Measurements from ENCODE around the gene GPR85. TPM values are rescaled to one million over a fixed set of nuclear protein-coding genes. Genes with fewer than 3 reads are reported as not detected.
"Not testable (repeated sequence)": the region's sequence is repeated elsewhere in the genome, so short reads cannot be mapped to it uniquely, and the experiment has no call there.

Gene GPR85
- total and polyA plus RNA-seq, 4 donors = 0.13 to 1.7 (median 0.42) TPM

DNA sequence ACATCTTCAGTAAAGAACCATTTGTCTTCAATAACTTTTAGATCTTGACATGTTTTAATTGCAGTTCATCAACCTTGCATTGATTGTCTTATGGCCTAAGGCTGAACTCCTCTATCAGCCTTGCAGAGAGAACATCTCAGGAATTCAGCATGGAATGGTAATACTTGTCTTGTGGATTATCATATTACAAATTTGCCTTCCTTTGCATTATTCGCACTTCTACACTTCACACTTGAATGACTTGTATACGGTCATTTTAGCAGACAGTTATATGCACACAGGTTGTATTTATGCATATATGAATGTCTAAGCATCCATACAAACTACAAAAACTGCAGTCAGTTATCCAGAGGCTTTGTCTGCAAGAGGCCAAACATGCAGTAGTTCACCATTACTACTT, 31.7 kb downstream of the GPR85 start:
- TF ChIP-seq TAF1 (conservative IDR thresholded peaks at IDR 0.05) (no peak), HNF4G (IDR thresholded peaks at IDR 0.05) (no peak), SP1 (IDR thresholded peaks at IDR 0.05) (no peak), RAD21 (IDR thresholded peaks at IDR 0.05) (no peak), RXRA (IDR thresholded peaks at IDR 0.05) (no peak), FOXA1 (IDR thresholded peaks at IDR 0.05) (no peak), YY1 (IDR thresholded peaks at IDR 0.05) (no peak), HNF4A (conservative IDR thresholded peaks at IDR 0.05) (no peak), FOXA2 (IDR thresholded peaks at IDR 0.05) (no peak), EGR1 (IDR thresholded peaks at IDR 0.05; ENCODE audit: low read depth in 2 of 2) (no peak)
- TF ChIP-seq, protein P1, sequence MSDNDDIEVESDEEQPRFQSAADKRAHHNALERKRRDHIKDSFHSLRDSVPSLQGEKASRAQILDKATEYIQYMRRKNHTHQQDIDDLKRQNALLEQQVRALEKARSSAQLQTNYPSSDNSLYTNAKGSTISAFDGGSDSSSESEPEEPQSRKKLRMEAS (IDR thresholded peaks at IDR 0.05) = no peak
- TF ChIP-seq, protein P2, sequence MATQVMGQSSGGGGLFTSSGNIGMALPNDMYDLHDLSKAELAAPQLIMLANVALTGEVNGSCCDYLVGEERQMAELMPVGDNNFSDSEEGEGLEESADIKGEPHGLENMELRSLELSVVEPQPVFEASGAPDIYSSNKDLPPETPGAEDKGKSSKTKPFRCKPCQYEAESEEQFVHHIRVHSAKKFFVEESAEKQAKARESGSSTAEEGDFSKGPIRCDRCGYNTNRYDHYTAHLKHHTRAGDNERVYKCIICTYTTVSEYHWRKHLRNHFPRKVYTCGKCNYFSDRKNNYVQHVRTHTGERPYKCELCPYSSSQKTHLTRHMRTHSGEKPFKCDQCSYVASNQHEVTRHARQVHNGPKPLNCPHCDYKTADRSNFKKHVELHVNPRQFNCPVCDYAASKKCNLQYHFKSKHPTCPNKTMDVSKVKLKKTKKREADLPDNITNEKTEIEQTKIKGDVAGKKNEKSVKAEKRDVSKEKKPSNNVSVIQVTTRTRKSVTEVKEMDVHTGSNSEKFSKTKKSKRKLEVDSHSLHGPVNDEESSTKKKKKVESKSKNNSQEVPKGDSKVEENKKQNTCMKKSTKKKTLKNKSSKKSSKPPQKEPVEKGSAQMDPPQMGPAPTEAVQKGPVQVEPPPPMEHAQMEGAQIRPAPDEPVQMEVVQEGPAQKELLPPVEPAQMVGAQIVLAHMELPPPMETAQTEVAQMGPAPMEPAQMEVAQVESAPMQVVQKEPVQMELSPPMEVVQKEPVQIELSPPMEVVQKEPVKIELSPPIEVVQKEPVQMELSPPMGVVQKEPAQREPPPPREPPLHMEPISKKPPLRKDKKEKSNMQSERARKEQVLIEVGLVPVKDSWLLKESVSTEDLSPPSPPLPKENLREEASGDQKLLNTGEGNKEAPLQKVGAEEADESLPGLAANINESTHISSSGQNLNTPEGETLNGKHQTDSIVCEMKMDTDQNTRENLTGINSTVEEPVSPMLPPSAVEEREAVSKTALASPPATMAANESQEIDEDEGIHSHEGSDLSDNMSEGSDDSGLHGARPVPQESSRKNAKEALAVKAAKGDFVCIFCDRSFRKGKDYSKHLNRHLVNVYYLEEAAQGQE (IDR thresholded peaks at IDR 0.05) = no peak
- TF ChIP-seq, protein P3, sequence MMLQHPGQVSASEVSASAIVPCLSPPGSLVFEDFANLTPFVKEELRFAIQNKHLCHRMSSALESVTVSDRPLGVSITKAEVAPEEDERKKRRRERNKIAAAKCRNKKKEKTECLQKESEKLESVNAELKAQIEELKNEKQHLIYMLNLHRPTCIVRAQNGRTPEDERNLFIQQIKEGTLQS (IDR thresholded peaks at IDR 0.05) = no peak
- TF ChIP-seq, protein P4, sequence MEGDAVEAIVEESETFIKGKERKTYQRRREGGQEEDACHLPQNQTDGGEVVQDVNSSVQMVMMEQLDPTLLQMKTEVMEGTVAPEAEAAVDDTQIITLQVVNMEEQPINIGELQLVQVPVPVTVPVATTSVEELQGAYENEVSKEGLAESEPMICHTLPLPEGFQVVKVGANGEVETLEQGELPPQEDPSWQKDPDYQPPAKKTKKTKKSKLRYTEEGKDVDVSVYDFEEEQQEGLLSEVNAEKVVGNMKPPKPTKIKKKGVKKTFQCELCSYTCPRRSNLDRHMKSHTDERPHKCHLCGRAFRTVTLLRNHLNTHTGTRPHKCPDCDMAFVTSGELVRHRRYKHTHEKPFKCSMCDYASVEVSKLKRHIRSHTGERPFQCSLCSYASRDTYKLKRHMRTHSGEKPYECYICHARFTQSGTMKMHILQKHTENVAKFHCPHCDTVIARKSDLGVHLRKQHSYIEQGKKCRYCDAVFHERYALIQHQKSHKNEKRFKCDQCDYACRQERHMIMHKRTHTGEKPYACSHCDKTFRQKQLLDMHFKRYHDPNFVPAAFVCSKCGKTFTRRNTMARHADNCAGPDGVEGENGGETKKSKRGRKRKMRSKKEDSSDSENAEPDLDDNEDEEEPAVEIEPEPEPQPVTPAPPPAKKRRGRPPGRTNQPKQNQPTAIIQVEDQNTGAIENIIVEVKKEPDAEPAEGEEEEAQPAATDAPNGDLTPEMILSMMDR (IDR thresholded peaks at IDR 0.05; ENCODE audit: low read depth, low read length, missing input control) = no peak
- H3K9ac ChIP-seq (ENCODE audit: low read depth in 1 of 2, low read length in 2 of 2) = no peak overlapping the region
- H3K27ac ChIP-seq (ENCODE audit: low read depth in 1 of 2, low read length in 2 of 2) = no peak overlapping the region
- H3K9me3 ChIP-seq (ENCODE audit: control insufficient read depth in 4 of 4, low read length in 3 of 4) = no peaks in the 10 kb centered on the region
- H3K4me3 ChIP-seq (ENCODE audit: low read depth in 1 of 3, low read length in 3 of 3) = no peak overlapping the region
- no peak for DNase-seq (ENCODE audit: low spot score)
- WGBS = 42% methylated on average over 2 of the region's 2 CpGs
- H3K36me3 ChIP-seq (ENCODE audit: control insufficient read depth in 4 of 4, insufficient read depth in 3 of 4, low read depth in 1 of 4, low read length in 3 of 4) = no peaks in the 10 kb centered on the region
- no peaks in the 10 kb centered on the region for H3K4me1 ChIP-seq (ENCODE audit: control insufficient read depth in 4 of 4, insufficient read depth in 4 of 4, low read length in 3 of 4)
- peaks cover 0 to 2% (median 0%) of the 10 kb centered on the region in 4 donors for H3K27me3 ChIP-seq (ENCODE audit: control insufficient read depth in 4 of 4, insufficient read depth in 4 of 4, low read length in 3 of 4)

DNA sequence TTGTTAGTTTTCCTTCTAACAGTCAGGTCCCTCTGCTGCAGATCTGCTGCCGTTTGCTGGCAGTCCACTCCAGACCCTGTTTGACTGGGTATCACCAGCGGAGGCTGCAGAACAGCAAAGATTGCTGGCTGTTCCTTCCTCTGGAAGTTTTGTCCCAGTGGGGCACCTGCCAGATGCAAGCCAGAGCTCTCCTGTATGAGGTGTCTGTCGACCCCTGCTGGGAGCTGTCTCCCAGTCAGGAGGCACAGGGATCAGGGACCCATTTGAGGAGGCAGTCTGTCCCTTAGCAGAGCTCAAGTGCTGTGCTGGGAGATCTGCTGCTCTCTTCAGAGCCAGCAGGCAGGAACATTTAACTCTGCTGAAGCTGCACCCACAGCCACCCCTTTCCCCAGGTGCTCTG, 32.4 kb downstream of the GPR85 start:
- H3K9me3 ChIP-seq (ENCODE audit: control insufficient read depth in 4 of 4, low read length in 3 of 4); H3K4me3 ChIP-seq (ENCODE audit: low read depth in 1 of 3, low read length in 3 of 3); H3K36me3 ChIP-seq (ENCODE audit: control insufficient read depth in 4 of 4, insufficient read depth in 3 of 4, low read depth in 1 of 4, low read length in 3 of 4); H3K9ac ChIP-seq (ENCODE audit: low read depth in 1 of 2, low read length in 2 of 2); H3K27ac ChIP-seq (ENCODE audit: low read depth in 1 of 2, low read length in 2 of 2); H3K4me1 ChIP-seq (ENCODE audit: control insufficient read depth in 4 of 4, insufficient read depth in 4 of 4, low read length in 3 of 4); DNase-seq (ENCODE audit: low spot score); H3K27me3 ChIP-seq (ENCODE audit: control insufficient read depth in 4 of 4, insufficient read depth in 4 of 4, low read length in 3 of 4): not testable (repeated sequence)
- WGBS = 59% methylated on average over 3 of the region's 3 CpGs

DNA sequence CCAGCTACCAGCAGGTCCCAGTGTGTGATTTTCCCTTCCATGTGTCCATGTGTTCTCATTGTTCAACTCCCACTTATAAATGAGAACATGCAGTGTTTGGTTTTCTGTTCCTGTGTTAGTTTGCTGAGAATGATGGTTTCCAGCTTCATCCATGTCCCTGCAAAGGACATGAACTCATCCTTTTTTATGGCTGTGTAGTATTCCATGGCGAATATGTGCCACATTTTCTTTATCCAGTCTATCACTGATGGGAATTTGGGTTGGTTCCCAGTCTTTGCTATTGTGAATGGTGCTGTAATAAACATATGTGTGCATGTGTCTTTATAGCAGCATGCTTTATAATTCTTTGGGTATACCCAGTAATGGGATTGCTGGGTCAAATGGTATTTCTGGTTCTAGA, 37.4 kb downstream of the GPR85 start:
- H3K4me3 ChIP-seq (ENCODE audit: low read depth in 1 of 3, low read length in 3 of 3); H3K9ac ChIP-seq (ENCODE audit: low read depth in 1 of 2, low read length in 2 of 2); H3K9me3 ChIP-seq (ENCODE audit: control insufficient read depth in 4 of 4, low read length in 3 of 4); H3K36me3 ChIP-seq (ENCODE audit: control insufficient read depth in 4 of 4, insufficient read depth in 3 of 4, low read depth in 1 of 4, low read length in 3 of 4); H3K4me1 ChIP-seq (ENCODE audit: control insufficient read depth in 4 of 4, insufficient read depth in 4 of 4, low read length in 3 of 4); H3K27ac ChIP-seq (ENCODE audit: low read depth in 1 of 2, low read length in 2 of 2); H3K27me3 ChIP-seq (ENCODE audit: control insufficient read depth in 4 of 4, insufficient read depth in 4 of 4, low read length in 3 of 4); DNase-seq (ENCODE audit: low spot score): not testable (repeated sequence)
- 69% methylated on average over 1 of the region's 1 CpG for WGBS
